ENCODE data around the gene FAU.
A peak's percentile ranks its signal among the peaks of the same experiment; 100 is the strongest.

The FAU gene

GRCh38 chr11:65104628-65105027 is 17.3 kb downstream of the FAU start:
- no peak for DNase-seq

- DNase-seq: no peak
Measured at GRCh38 chr11:65103476-65103875, 18.5 kb downstream of the FAU start.

- DNase-seq: no peak
Measured at GRCh38 chr11:65102142-65103095, 19.5 kb downstream of the FAU start.

- no peak for DNase-seq
Measured at GRCh38 chr11:65100674-65101350, 21.1 kb downstream of the FAU start.

GRCh38 chr11:65096926-65097325 is 25.0 kb downstream of the FAU start:
- DNase-seq: no peak

GRCh38 chr11:65095974-65096806 is 25.7 kb downstream of the FAU start, which contains the start of gene VPS51:
Gene VPS51, plus strand, starts transcription at chr11:65096214. Its CDS starts 37 bp downstream, at chr11:65096251.
- DNase-seq: peak; percentile 81

- no peak for DNase-seq
Measured at GRCh38 chr11:65095427-65095826, 26.5 kb downstream of the FAU start.

GRCh38 chr11:65090628-65091027 is 31.3 kb downstream of the FAU start:
- DNase-seq: no peak

GRCh38 chr11:65089621-65090020 is 32.3 kb downstream of the FAU start:
- DNase-seq: no peak

- no peak for DNase-seq
Measured at GRCh38 chr11:65087827-65088226, 34.1 kb downstream of the FAU start.

GRCh38 chr11:65087216-65087615 is 34.7 kb downstream of the FAU start:
- DNase-seq: no peak

- no peak for DNase-seq
Measured at GRCh38 chr11:65086809-65087208, 35.1 kb downstream of the FAU start.

GRCh38 chr11:65085446-65085845 is 36.5 kb downstream of the FAU start:
- DNase-seq: no peak

- peak; percentile 51 for DNase-seq
Measured at GRCh38 chr11:65084598-65085375, 37.1 kb downstream of the FAU start.

- DNase-seq: peak; percentile 91
Measured at GRCh38 chr11:65083834-65084597, 37.9 kb downstream of the FAU start, which contains the start of the genes CDCA5 and ZFPL1. Gene CDCA5, minus strand, starts transcription at chr11:65084040. Its CDS starts 62 bp downstream, at chr11:65083978. Gene ZFPL1, plus strand, starts transcription at chr11:65084222. Its CDS starts 477 bp downstream, at chr11:65084699.

- DNase-seq: no peak
Measured at GRCh38 chr11:65083134-65083833, 38.6 kb downstream of the FAU start.

GRCh38 chr11:65078786-65079342 is 43.1 kb downstream of the FAU start:
- DNase-seq: no peak

GRCh38 chr11:65078151-65078550 is 43.8 kb downstream of the FAU start:
- peak; percentile 52 for DNase-seq

- no peak for DNase-seq
Measured at GRCh38 chr11:65077451-65077850, 44.5 kb downstream of the FAU start.

- no peak for DNase-seq
Measured at GRCh38 chr11:65072631-65072966, 49.3 kb downstream of the FAU start.
